ENCODE data around the gene GNG12. TPM values are rescaled to one million over a fixed set of nuclear protein-coding genes. Genes with fewer than 3 reads are reported as not detected.

Gene GNG12
- polyA plus RNA-seq, 4 donors: 52.8 to 162 (median 126) TPM

DNA sequence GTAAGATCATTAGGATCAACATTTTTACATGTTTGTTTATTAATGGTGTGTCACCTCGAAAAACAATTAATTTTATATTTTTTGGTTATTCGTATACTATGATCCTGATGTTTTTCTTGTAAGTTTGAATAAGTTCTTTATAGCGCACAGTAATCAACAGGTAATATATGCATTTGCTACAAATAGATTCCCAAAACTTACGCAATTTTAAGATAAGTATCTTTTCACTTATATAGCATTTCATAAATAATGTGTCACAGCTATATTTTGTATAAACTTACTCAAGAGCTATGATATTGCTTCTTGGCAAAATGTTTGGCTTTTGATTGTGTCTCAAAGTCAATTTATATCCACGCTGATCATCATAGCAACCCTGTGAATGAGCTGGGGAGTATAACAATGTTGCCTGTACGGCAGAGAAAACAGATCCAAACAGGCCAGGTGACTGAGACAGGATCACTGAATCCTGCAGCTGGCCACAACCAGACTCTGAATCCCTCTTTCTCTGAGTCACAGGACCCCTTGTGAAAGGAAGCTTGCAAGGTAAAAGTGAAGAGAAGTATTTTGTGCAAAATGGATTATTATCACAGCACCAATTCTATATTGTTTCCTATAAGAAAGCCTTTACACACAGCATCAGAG lies 48.6 kb downstream of the GNG12 start:
- Histone ChIP-seq H3K9me3 (ENCODE audit: control insufficient read depth in 2 of 2, insufficient read depth in 1 of 2, low read depth in 1 of 2, low read length in 1 of 2) (no peaks in the 10 kb centered on the region), H3K27me3 (ENCODE audit: control insufficient read depth in 3 of 3, insufficient read depth in 3 of 3, low read length in 3 of 3) (no peaks in the 10 kb centered on the region), H3K36me3 (ENCODE audit: control insufficient read depth in 3 of 3, insufficient read depth in 2 of 3, low read depth in 1 of 3, low read length in 3 of 3) (peaks cover 0 to 3% (median 0%) of the 10 kb centered on the region in 3 donors), H3K4me1 (ENCODE audit: control insufficient read depth in 3 of 3, insufficient read depth in 2 of 3, low read depth in 1 of 3, low read length in 2 of 3) (peaks cover 0 to 3% (median 0%) of the 10 kb centered on the region in 3 donors), H3K27ac (ENCODE audit: low read depth in 1 of 3, low read length in 2 of 3) (no peak overlapping the region), H3K4me3 (ENCODE audit: low read depth in 1 of 3, low read length in 3 of 3) (no peak overlapping the region)
- 84 to 92% (median 85%) methylated on average over 6 of the region's 6 CpGs for WGBS, 3 donors
- FAIRE-seq (no peak), DNase-seq (no peak)

DNA sequence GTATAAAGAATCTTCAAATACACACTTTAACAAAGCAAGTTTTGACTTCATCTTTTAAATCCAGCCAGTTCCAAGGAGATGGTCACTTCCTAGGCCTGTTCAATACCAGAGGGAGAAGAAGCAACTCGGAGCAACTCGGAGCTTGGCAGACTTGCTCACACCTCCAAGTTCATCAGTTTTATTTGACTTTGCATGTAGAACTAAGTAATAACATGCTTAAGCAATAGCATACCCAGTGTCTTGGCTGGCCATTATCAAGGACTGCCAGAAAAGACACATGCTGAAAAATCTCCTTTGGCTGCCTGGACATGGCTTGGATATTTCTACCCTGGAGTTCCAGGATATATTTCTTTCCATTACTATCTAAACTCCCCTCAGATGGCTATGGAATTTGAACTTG lies 52.6 kb downstream of the GNG12 start:
- Histone ChIP-seq H3K27ac (ENCODE audit: low read depth in 1 of 3, low read length in 2 of 3) (no peak overlapping the region), H3K36me3 (ENCODE audit: control insufficient read depth in 3 of 3, insufficient read depth in 2 of 3, low read depth in 1 of 3, low read length in 3 of 3) (peaks cover 0 to 3% (median 2%) of the 10 kb centered on the region in 3 donors), H3K4me1 (ENCODE audit: control insufficient read depth in 3 of 3, insufficient read depth in 2 of 3, low read depth in 1 of 3, low read length in 2 of 3) (peaks cover 0 to 4% (median 2%) of the 10 kb centered on the region in 3 donors), H3K4me3 (ENCODE audit: low read depth in 1 of 3, low read length in 3 of 3) (no peak overlapping the region), H3K9me3 (ENCODE audit: control insufficient read depth in 2 of 2, insufficient read depth in 1 of 2, low read depth in 1 of 2, low read length in 1 of 2) (no peaks in the 10 kb centered on the region), H3K27me3 (ENCODE audit: control insufficient read depth in 3 of 3, insufficient read depth in 3 of 3, low read length in 3 of 3) (no peaks in the 10 kb centered on the region)
- DNase-seq: no peak
- 70 to 93% (median 90%) methylated on average over 2 of the region's 2 CpGs for WGBS, 3 donors
- FAIRE-seq: no peak

DNA sequence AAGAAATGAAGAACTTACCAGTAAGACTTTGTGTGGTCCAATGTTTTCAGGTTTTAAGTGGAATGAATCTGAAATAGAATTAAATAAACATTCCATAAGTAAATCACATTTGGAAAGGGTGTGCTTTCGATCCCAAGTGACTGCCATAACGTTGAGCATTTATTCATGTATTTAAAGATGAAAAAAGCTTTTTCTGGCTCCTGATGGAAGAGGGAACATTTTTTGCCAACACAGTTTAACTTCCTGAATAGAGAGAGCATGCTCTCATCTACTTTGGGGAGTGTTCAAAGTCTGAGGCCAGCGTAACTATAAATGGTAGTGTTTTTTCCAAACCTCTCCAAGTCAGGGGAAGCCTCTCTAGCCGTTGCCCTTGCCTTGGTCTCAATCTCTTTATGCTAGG lies 55.8 kb downstream of the GNG12 start:
- Histone ChIP-seq H3K27ac (ENCODE audit: low read depth in 1 of 3, low read length in 2 of 3) (peak overlapping the region in 2 of 3 donors; percentile 32 to 68), H3K27me3 (ENCODE audit: control insufficient read depth in 3 of 3, insufficient read depth in 3 of 3, low read length in 3 of 3) (no peaks in the 10 kb centered on the region), H3K36me3 (ENCODE audit: control insufficient read depth in 3 of 3, insufficient read depth in 2 of 3, low read depth in 1 of 3, low read length in 3 of 3) (peaks cover 0 to 6% (median 2%) of the 10 kb centered on the region in 3 donors), H3K4me1 (ENCODE audit: control insufficient read depth in 3 of 3, insufficient read depth in 2 of 3, low read depth in 1 of 3, low read length in 2 of 3) (peaks cover 0 to 4% (median 2%) of the 10 kb centered on the region in 3 donors), H3K9me3 (ENCODE audit: control insufficient read depth in 2 of 2, insufficient read depth in 1 of 2, low read depth in 1 of 2, low read length in 1 of 2) (no peaks in the 10 kb centered on the region), H3K4me3 (ENCODE audit: low read depth in 1 of 3, low read length in 3 of 3) (no peak overlapping the region)
- FAIRE-seq (no peak), DNase-seq (no peak)
- 52 to 71% (median 71%) methylated on average over 4 of the region's 4 CpGs for WGBS, 3 donors

DNA sequence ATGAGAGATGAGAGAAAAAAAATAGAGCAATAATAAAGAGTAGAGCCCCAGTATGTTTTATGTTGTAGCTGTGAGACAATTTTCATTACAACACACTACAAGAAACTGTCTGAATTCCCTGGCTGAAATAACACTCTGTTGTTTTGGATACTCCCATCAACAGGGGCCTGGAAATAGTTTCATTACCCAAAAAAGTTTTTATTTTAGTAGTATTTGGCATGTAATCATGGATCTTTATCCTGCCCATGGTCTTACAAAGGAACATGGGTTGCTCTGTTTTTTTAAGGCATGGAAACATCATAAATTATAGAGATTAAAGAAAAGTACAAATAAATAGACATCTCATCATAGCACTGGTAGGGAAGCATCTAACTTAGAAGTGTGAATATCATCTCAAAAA lies 56.3 kb downstream of the GNG12 start:
- no peak for FAIRE-seq
- H3K36me3 ChIP-seq (ENCODE audit: control insufficient read depth in 3 of 3, insufficient read depth in 2 of 3, low read depth in 1 of 3, low read length in 3 of 3): peaks cover 0 to 6% (median 2%) of the 10 kb centered on the region in 3 donors
- H3K4me1 ChIP-seq (ENCODE audit: control insufficient read depth in 3 of 3, insufficient read depth in 2 of 3, low read depth in 1 of 3, low read length in 2 of 3): peaks cover 0 to 4% (median 2%) of the 10 kb centered on the region in 3 donors
- peak overlapping the region in 1 of 3 donors; percentile 10 for H3K27ac ChIP-seq (ENCODE audit: low read depth in 1 of 3, low read length in 2 of 3)
- no peak overlapping the region for H3K4me3 ChIP-seq (ENCODE audit: low read depth in 1 of 3, low read length in 3 of 3)
- DNase-seq: no peak
- H3K9me3 ChIP-seq (ENCODE audit: control insufficient read depth in 2 of 2, insufficient read depth in 1 of 2, low read depth in 1 of 2, low read length in 1 of 2): no peaks in the 10 kb centered on the region
- H3K27me3 ChIP-seq (ENCODE audit: control insufficient read depth in 3 of 3, insufficient read depth in 3 of 3, low read length in 3 of 3): no peaks in the 10 kb centered on the region

DNA sequence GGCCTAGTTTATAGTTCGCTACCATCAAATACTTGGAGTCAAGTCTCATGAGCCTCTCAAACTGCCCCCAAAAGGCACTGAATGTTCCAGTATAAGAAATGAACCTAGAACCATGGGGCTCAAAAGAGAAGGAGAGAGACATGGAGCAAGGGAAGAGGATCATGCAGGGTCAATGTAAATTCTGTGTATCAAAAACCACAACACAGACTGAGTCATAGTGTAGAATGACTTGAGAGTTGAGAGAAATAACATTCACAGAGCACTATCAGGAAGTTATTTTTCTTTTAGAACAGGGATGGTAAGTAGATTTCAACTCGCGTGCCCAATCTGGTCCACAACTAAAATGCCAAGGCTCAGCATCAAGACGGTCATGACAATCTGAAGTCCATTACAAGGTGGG lies 59.8 kb downstream of the GNG12 start:
- Histone ChIP-seq H3K4me1 (ENCODE audit: control insufficient read depth in 3 of 3, insufficient read depth in 2 of 3, low read depth in 1 of 3, low read length in 2 of 3) (peaks cover 2 to 8% (median 4%) of the 10 kb centered on the region in 3 donors), H3K36me3 (ENCODE audit: control insufficient read depth in 3 of 3, insufficient read depth in 2 of 3, low read depth in 1 of 3, low read length in 3 of 3) (peaks cover 0 to 18% (median 2%) of the 10 kb centered on the region in 3 donors), H3K4me3 (ENCODE audit: low read depth in 1 of 3, low read length in 3 of 3) (no peak overlapping the region), H3K9me3 (ENCODE audit: control insufficient read depth in 2 of 2, insufficient read depth in 1 of 2, low read depth in 1 of 2, low read length in 1 of 2) (no peaks in the 10 kb centered on the region), H3K27ac (ENCODE audit: low read depth in 1 of 3, low read length in 2 of 3) (no peak overlapping the region), H3K27me3 (ENCODE audit: control insufficient read depth in 3 of 3, insufficient read depth in 3 of 3, low read length in 3 of 3) (no peaks in the 10 kb centered on the region)
- DNase-seq (no peak), FAIRE-seq (no peak)
- 93 to 97% (median 96%) methylated on average over 4 of the region's 4 CpGs for WGBS, 3 donors

DNA sequence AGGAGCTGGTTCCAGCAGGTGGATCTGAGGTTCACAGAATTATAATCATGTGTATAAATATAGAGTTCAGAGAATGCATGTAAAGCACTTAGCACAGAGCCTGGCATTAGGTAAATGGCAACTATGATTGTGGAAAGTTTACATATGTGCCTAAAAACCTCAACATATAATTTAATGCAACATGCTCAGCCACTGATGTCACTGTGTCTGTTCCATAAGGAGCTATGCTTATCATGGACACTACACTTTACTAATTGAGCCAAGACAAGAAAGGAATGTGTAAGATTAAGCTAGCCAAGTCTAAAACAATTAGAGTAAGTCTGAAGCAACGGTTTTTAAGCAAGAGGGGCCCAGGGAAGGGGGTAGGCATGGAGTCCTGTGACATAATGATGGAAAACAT lies 61.5 kb downstream of the GNG12 start:
- DNase-seq (no peak), FAIRE-seq (no peak)
- WGBS, 3 donors: 10 to 28% (median 13%) methylated on average over 1 of the region's 1 CpG
- no peaks in the 10 kb centered on the region for H3K27me3 ChIP-seq (ENCODE audit: control insufficient read depth in 3 of 3, insufficient read depth in 3 of 3, low read length in 3 of 3)
- H3K4me1 ChIP-seq (ENCODE audit: control insufficient read depth in 3 of 3, insufficient read depth in 2 of 3, low read depth in 1 of 3, low read length in 2 of 3): peaks cover 0 to 8% (median 6%) of the 10 kb centered on the region in 3 donors
- no peak overlapping the region for H3K4me3 ChIP-seq (ENCODE audit: low read depth in 1 of 3, low read length in 3 of 3)
- H3K9me3 ChIP-seq (ENCODE audit: control insufficient read depth in 2 of 2, insufficient read depth in 1 of 2, low read depth in 1 of 2, low read length in 1 of 2): no peaks in the 10 kb centered on the region
- peaks cover 0 to 22% (median 2%) of the 10 kb centered on the region in 3 donors for H3K36me3 ChIP-seq (ENCODE audit: control insufficient read depth in 3 of 3, insufficient read depth in 2 of 3, low read depth in 1 of 3, low read length in 3 of 3)
- peak overlapping the region in 1 of 3 donors; percentile 30 for H3K27ac ChIP-seq (ENCODE audit: low read depth in 1 of 3, low read length in 2 of 3)

DNA sequence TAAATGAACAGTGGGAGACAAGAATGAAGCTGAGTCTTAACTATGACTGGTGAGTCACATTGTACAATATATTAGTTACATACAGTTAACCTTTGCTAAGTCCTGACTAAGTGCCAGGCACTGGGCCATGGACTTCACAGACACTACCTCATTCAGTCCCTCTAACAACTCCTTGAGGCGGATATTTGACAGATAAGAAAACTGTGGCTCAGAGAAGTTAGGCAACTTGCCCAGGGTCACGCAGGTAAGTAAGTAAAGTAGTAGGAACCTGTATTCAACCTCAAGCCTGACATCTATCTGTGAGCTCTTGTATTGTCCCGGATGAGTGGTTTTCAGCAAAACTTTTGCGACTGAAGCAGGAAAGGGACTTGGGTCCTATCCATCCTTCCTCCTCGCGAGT lies 62.1 kb downstream of the GNG12 start:
- WGBS, 3 donors: 64 to 81% (median 69%) methylated on average over 6 of the region's 6 CpGs
- H3K4me1 ChIP-seq (ENCODE audit: control insufficient read depth in 3 of 3, insufficient read depth in 2 of 3, low read depth in 1 of 3, low read length in 2 of 3): peaks cover 0 to 12% (median 10%) of the 10 kb centered on the region in 3 donors
- no peaks in the 10 kb centered on the region for H3K9me3 ChIP-seq (ENCODE audit: control insufficient read depth in 2 of 2, insufficient read depth in 1 of 2, low read depth in 1 of 2, low read length in 1 of 2)
- FAIRE-seq (no peak), DNase-seq (peak; percentile 27 to 94)
- H3K27ac ChIP-seq (ENCODE audit: low read depth in 1 of 3, low read length in 2 of 3): peak overlapping the region in 1 of 3 donors; percentile 30
- peaks cover 0 to 22% (median 2%) of the 10 kb centered on the region in 3 donors for H3K36me3 ChIP-seq (ENCODE audit: control insufficient read depth in 3 of 3, insufficient read depth in 2 of 3, low read depth in 1 of 3, low read length in 3 of 3)
- no peaks in the 10 kb centered on the region for H3K27me3 ChIP-seq (ENCODE audit: control insufficient read depth in 3 of 3, insufficient read depth in 3 of 3, low read length in 3 of 3)
- no peak overlapping the region for H3K4me3 ChIP-seq (ENCODE audit: low read depth in 1 of 3, low read length in 3 of 3)

DNA sequence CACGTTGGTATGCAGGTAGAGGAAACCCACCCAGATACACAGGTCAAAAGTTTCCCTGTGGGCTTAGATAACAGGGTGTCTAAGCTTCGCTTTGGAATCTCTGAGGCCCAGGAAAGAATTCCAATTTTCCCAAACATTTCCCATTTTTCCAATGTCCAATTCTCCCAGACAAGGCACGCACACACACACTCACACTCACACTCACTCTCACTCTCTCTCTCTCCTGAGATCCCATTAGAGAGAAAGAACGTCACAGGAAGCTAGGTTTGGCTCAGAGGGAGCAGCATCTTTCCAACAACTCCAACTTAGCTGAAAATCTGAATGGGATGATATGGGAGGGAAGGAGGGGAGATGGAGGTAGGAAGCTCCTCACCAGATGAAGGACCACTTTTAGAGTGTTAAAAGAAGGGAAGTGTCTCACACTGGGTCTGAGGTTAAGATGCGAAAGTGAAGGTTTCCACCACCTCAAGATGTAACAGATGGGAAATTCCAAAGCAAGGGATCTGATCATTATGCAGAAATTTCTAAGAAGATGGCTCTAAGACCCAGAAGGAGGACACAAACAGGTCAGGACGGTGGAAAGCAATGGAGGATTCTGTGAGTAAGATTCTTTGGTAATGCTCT lies 63.5 kb downstream of the GNG12 start:
- whole genome bisulfite sequencing, 3 donors: 76 to 78% (median 76%) methylated on average over 6 of the region's 6 CpGs
- Histone ChIP-seq H3K4me1 (ENCODE audit: control insufficient read depth in 3 of 3, insufficient read depth in 2 of 3, low read depth in 1 of 3, low read length in 2 of 3) (peaks cover 4 to 21% (median 10%) of the 10 kb centered on the region in 3 donors), H3K9me3 (ENCODE audit: control insufficient read depth in 2 of 2, insufficient read depth in 1 of 2, low read depth in 1 of 2, low read length in 1 of 2) (no peaks in the 10 kb centered on the region), H3K27me3 (ENCODE audit: control insufficient read depth in 3 of 3, insufficient read depth in 3 of 3, low read length in 3 of 3) (no peaks in the 10 kb centered on the region), H3K27ac (ENCODE audit: low read depth in 1 of 3, low read length in 2 of 3) (peak overlapping the region in 1 of 3 donors; percentile 61), H3K36me3 (ENCODE audit: control insufficient read depth in 3 of 3, insufficient read depth in 2 of 3, low read depth in 1 of 3, low read length in 3 of 3) (peaks cover 0 to 20% (median 0%) of the 10 kb centered on the region in 3 donors), H3K4me3 (ENCODE audit: low read depth in 1 of 3, low read length in 3 of 3) (no peak overlapping the region)
- FAIRE-seq (no peak), DNase-seq (no peak)
